Stimulated activated CD8-positive, alpha-beta memory T cell treated with anti-CD3 and anti-CD28 coated beads, Interleukin-7, amount 100 ng/mL, for 48 hours (primary cell): ENCODE results near the gene UCMA.
"Not testable (repeated sequence)": the region's sequence is repeated elsewhere in the genome, so short reads cannot be mapped to it uniquely, and the experiment has no call there.

ENCODE experiments used
- DNase-seq, 2 donors: peaks; one replicate each; pipeline ENCODE4 v3.0.0-alpha.2; 2020; ENCODE audit warnings: low read depth in 1 of 2; ENCODE audit errors: extremely low read depth in 1 of 2

Gene UCMA, protein sequence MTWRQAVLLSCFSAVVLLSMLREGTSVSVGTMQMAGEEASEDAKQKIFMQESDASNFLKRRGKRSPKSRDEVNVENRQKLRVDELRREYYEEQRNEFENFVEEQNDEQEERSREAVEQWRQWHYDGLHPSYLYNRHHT

DNA sequence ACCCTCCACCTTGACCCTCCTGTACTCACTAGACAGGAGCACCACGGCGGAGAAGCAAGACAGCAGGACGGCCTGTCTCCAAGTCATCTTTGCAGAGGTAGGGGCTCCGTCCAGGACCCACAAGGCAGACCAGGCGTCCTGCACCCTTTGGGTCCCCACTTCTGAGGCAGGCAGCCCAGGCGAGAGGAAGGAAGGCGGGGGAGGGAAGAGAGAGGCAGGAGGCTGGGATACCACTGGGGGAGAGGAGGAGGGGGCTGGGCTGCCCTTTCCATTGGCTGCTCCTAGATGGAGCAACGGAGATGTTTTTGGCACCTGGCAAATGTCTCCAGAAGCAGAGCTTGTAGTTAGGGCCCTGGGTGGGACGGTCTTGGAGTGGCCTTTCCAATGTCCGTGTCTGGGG is at the start of gene UCMA:
UCMA (minus strand) TSS at position 203 of the 400 bp plus-strand sequence; CDS start at position 87, 116 bp downstream.
- DNase-seq, result no peak

DNA sequence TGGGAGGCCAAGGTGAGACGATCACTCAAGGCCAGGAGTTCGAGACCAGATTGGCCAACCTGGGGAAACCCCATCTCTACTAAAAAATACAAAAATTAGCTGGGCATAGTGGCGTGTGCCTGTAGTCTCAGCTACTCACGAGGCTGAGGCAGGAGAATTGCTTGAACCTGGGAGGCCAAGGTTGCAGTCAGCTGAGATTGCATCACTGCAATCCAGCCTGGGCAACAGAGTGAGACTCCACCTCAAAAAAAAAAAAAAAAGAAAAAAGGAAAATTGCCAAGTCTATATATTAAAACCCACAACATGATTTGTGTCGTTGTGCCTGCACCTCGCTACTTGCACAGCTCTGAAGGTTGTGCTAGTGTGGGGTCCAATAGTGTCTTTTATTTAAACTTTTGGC is 48.2 kb upstream of the UCMA start:
- not testable (repeated sequence) for DNase-seq

DNA sequence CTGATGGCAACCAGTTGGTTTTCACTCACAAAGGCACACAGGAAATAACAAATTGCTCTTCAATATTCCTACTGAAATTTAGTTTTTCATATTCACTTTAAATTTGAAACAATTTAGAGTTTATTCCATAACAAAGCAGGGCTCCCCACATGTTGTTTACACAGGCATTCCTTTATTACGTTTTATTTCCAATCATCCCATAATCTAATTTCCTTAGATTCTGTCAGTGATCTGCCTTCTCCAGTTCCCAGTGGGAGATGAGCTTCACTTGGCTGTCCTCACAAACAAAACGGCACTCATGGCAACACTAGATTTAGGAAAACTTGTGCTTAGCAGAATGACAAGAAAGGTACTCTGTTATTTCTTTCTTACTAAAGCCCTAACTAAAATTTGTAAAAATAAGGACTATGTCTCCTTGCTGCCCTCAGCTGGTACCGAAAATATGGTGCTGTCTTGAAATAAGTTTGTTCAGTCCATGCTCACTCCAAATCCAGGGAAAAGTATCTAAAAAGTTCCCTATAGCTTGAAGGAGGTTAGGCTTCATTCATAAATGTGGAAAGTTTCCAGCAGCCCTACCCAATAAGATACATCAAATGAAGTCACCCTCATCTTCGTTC is 42.7 kb upstream of the UCMA start:
- DNase-seq, result no peak

DNA sequence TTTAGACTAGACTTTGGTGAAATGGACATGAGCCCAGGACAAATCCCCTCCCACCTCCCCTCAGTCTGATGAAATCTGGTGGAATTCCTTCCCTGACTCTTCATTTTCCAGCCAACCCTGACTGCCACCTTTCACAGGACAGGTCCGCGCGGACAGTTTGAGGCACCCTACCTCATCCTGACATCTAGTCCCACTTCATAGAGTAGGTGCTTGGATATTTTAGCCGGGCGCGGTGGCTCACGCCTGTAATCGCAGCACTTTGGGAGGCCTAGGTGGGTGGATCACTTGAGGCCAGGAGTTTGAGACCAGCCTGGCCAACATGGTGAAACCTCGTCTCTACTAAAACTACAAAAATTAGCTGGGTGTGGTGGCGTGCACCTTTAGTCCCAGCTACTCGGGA is 42.0 kb upstream of the UCMA start:
- not testable (repeated sequence) for DNase-seq

DNA sequence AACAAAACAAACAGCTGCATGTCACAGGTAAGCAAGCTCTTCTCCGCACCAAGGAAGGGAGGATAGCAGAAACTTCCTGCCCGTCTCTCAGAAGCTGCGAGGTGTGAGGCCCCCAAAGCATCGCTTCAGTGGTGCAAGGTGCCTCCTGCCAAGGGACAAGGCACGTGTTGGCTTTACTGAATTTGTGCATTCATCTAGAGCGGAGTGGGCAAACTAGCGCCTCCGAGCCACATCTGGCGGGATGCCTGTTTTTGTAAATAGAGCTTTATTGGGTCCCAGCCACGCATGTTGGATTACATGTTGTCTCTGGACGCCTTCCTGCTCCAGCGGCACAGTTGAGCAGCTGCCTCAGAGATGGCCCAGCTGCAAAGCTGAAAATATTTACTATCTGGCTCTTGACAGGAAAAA is 38.0 kb upstream of the UCMA start:
- DNase-seq, result no peak

DNA sequence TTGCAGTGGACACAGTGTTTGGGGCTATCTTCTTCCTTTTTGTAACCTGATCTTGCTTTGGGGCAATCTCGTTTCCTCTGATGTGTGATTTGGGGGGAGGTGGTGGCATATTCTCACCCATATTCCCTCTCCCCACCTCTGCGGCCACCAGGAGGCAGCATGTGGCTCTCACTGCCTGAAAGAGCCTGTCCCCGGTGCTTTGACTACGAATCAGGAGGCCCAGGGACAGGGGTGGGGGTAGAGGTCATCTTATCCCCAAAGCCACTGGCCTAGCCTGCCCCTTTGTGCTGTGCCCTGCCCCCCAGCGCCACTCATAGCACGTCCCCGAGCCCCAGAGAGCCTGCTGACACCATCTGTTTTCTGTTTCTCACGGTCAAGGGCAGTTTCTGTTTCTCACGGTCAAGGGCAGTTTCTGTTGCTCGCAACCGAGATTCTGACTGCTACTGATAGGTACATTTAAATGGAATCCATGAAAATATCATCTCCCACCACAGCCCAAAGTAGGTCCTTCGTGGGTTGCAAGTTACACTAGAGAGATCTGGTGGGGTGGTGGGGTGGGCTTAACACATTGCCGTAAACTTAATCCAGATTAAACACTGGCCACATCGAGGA is 37.5 kb upstream of the UCMA start:
- DNase-seq, result peak; percentile 2 to 24

DNA sequence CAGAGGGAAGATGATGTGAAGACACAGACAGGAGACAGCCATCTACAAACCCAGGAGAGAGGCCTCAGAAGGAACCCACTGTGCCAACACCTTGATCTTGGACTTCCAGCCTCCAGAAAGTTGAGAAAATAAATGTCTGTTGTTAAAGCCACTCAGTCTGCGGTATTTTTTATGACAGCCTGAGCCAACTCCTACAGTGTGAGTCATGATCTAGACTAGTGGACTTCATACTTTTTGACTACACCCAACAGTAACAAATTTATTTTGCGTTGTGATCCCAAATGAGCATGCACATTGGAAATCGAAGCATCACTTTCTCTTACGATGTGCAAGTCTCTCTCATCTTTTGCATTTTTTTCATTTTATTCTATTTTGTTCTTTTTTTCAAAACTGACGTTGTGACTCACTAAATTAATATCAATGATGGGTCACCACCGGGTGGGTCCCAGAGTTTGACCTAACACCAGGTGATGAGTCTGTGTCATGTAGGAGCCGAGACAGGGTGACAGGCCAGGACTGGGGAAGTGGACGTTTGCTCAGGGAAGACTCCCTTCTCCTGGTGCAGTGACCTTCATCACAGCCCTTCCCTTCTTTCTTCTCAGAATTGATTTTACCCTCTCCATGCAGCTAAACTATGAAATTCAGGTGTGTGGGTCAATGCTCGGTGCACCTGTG is 36.8 kb upstream of the UCMA start:
- DNase-seq, result no peak

DNA sequence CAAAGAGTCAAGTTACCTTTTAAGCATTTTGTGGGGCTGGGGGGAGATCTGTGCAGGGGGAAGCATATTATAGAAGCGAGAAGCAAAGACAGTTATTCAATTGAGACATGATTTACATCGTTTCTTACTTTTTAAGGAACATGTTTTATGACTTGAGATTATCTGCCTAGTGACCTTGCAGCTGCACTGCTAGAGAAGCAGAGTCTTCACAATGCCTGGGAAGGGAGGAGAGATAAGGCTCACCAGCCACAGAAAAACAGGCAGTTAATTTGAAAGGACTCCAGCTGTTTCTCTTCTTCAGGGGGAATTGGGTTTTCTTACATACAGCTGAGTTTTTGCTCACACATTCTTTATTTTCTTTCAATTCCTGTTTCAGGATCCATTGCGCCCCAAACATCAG is 34.7 kb upstream of the UCMA start:
- no peak for DNase-seq

DNA sequence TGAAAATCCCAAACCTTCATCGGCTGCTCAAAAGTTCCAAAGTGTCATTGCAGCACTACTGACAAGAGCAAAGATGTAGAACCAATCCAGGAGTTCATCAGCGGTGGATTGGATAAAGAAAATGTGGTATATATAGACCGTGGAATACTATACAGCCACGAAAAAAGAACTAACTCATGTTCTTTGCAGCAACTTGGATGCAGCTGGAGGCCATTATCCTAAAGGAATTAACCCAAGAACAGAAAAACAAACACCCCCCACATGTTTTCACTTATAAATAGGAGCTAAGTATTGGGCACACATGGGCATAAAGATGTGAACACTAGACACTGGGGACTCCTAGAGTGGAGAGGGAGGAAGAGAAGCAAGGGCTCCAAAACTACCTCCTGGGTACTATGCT is 34.1 kb upstream of the UCMA start:
- DNase-seq, result no peak

DNA sequence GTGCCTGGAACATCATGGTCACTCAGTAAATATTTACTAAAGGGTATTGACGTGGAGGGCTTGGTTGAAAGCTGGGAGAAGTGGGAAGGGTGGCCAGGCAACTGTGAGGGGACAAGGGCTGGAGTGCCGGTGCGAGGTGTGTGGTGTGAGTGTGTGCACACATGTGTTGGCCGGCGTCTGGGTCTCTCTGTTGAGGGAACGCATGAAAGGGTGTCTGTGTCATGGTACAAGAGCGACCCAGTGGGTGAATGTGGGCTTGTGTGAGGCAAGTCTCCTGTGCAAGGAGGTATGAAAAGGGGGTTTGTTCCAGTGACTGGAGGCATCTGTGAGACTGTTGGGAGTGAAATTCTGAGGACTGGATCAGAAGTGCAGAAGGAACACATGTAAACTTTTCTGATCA is 29.4 kb upstream of the UCMA start:
- DNase-seq, result no peak

DNA sequence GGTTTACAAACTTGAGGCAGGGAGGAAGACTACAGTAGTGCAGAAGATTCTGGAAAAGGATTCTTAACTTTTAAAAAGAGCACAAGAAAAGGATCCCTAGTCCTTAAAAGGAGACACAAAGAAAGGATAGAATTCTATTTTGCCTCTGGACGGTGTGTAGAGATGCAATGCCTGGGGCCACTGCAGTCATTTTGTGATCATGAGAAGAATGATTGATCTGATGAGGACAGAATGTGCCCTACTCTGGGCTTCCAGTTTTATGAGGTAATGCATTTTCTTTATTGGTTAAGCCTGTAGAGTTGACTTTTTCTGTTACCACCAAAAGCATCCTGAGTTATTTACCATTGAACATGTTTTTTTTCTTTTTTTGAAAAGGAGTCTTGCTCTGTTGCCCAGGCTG is 28.3 kb upstream of the UCMA start:
- DNase-seq, result no peak

DNA sequence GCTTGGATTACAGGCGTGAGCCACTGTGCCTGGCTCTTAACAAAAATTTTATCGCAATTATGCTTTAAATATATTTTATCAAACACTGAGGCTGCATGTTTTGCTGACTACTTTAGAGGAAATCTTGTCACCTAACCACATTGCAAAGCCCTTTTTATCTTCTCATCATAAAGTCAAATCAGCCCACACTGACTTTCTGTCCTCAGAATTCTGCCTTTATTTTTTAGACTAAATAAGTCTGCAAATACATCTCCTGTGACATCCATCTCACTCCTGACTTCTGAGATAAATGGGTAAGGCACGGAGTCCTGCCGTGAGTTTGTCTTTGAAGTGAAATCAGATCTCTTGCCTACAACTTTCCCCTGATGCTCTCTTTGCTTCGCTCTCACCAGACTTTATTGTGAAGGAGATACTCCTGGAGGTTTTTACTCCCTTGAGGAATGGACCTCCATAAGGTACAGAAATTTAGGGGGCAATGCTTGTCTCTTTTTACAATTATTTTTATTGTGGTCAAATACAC is 23.5 kb upstream of the UCMA start:
- DNase-seq, result no peak

DNA sequence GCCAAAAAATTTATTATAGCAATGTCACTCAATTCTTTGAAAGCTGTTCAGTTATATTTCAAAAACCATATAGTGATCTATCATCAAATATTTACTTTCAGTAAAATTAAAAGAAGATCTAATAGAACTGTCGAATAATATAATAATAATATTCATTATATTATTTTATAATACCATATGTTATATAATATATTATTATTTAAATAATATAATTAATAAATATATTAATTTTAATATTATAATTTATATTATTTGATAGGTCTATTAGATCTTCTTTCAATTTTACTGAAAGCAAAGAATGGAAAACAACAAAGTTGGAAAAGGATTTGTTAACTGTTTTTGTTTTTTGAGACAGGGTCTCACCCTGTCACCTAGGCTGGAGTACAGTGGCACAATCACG is 22.5 kb upstream of the UCMA start:
- DNase-seq, result no peak

DNA sequence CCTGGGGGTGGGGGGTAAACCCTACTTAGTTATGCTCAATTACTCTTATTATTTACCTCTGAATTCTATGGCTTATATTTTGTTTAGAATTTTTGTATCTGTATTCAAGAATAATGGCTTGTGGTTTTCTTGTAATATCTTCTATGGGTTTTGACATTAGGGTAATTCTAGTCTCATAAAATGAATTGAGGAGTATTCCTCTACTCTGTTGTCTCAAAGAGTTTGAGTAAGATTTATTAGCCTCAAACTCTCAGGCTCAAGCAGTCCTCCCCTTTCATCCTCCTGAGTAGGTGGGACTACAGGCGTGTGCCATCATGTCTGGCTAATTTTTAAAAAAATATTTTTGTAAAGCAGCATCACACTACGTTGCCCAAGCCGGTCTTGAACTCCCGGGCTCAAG is 19.6 kb upstream of the UCMA start:
- no peak for DNase-seq

DNA sequence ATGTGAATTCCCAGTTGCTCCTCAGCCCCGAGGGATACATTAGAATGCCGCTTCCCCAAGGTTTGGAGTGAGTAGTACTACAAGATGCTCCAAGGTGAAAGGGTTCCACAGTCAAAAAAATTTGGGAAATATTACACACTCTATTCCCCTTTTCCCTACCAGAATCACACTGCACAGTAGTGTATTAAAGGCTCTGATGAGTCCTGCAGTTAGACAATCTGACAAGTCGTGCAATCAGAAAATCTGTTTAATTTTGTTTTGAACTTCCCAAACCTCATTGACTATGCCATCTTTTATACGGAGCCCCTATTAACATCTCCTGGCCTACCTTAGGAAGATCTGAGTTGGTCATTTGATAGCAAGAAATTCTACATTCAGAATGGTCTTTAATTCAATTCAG is 13.6 kb upstream of the UCMA start:
- DNase-seq, result no peak

DNA sequence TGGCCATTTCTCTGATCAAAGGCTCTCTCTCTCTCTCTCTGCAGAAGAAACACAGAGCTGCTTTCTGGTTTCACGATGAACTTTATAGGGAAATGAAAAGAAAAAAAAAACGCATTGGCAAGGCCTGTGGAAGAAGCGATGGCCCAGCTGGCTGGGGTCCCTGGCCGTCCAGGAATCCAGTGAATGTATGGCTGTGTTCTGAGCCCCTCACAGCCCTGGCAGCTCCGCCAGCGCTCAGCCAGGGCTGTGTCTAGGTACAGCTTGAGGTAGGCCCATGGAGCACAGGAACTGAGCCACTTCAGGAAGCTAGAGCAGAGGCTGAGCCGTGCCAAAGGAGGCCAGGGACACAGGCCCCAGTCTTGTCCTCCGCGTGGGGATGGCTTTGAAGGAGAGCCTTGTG is 13.1 kb upstream of the UCMA start:
- no peak for DNase-seq

DNA sequence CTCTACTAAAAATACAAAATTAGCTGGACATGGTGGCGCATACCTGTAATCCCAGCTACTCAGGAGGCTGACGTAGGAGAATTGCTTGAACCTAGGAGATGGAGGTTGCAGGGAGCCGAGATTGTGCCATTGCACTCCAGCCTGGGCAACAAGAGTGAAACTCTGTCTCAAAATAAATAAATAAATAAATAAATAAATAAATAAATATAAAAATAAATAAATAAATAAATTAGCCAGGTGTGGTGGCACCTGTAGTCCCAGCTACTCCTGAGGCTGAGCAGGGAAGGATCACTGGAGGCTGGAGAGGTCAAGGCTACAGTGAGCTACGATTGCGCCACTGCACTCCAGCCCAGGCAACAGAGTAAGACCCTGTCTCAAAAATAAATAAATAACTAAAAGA is 8.1 kb upstream of the UCMA start:
- not testable (repeated sequence) for DNase-seq

DNA sequence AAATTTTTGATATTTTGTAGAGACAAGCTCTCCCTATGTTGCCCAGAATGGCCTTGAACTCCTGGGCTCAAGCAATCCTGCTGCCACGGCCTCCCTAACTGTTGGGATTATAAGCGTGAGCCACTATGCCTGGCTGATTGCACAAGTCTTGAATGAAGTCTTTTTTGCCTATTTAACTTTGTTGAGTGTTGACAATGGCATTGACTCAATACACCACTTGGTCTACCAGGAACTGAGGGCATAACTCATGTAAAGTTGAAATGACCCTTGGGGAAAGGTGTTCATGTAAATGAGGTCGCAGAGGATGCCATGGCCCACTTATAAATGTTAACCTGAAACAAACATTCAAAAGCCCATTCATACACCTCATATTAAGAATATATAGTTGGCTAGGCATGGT is 7.4 kb upstream of the UCMA start:
- no peak for DNase-seq

DNA sequence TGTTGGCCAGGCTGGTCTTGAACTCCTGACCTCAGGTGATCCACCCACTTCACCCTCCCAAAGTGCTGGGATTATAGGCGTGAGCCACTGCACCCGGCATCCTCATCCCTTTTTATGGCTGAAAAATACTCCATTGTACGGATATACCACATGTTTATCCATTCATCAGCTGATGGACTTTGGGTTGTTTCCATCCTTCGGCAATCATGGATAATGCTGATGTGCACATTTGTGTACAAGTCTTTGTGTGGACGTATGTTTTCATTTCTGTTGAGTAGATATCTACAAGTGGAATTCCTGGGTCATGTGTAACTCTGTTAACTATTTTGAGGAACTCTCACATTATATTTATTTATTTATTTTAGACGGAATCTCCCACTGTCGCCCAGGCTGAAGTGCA is 5.7 kb upstream of the UCMA start:
- DNase-seq, result no peak

DNA sequence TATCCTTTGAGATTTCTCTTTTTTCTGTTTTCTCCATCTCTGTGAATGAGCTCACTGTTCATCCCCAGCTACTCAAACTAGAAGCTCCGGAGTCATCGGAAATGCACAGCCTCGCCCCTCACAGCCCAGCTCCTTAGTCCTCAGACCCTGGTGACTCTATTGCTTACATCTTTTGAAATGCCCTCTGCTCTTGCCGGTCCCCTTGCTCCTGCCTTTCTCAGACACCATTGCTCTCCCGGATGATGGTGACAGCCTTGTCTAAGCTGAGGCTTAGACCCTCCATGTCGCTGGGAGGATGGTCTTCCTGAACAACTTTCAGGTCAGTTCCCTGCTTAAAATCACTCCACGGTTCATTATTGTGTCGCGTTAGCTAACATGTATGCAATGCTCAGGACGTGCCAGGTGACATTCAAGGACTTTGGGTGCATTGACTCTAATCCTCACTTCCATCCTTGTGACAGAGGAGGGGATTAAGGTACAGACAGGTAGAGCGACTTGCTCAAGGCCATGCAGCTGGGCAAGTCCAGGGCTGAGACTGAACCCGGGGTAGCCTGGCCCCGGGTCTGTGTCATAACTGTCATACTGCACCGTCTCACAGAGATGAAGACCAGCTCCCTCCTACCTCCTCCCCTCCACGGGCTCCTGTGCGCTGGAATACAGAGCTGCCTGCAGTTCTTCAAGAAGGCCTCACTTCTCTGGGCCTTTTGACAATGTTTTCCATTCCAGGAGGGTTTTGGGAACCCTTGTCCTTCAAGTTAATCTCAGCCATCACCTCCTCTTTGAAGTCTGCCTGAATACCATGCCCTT is 4.3 kb upstream of the UCMA start:
- no peak for DNase-seq

DNA sequence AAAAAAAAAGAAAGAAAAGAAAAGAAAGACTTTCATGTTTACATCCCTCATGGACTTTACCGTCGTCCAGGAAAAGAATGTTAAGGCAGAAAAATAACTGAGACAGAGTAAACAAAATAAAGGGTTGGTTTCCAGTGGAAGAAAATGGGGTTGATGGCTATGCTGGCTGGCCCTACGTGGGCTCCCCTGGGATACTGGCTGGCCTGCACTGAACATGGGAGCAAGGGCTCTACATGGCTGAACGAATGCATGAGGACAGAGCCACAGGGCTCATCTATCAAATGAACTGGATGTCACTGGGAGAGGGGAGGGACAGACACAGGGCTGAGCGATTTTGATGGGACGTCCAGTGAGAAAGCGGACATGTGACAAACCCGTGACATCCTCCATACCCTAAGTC is 2.5 kb upstream of the UCMA start:
- no peak for DNase-seq
